GM18870 (cell line): ENCODE measurements around the gene LEMD2.

Experiments
- ATAC-seq: cut with Tn5 transposase; IDR thresholded peaks from one replicate; pipeline ENCODE4 v1.9.1; 2021; ENCODE audit warnings: moderate library complexity; ENCODE audit not compliant: unreplicated experiment

LEMD2 gene

GRCh38 chr6:33820243-33820642 lies 31.3 kb upstream of the LEMD2 start:
- ATAC-seq: no peak

- no peak for ATAC-seq
Observed at GRCh38 chr6:33819021-33819420, 30.1 kb upstream of the LEMD2 start.

GRCh38 chr6:33818293-33818692 lies 29.4 kb upstream of the LEMD2 start:
- no peak for ATAC-seq

- no peak for ATAC-seq
Observed at GRCh38 chr6:33817489-33817888, 28.6 kb upstream of the LEMD2 start.

- no peak for ATAC-seq
Observed at GRCh38 chr6:33816911-33817310, 28.0 kb upstream of the LEMD2 start.

- ATAC-seq: no peak
Observed at GRCh38 chr6:33815854-33816253, 26.9 kb upstream of the LEMD2 start.

- no peak for ATAC-seq
Observed at GRCh38 chr6:33813990-33814985, 25.4 kb upstream of the LEMD2 start.

GRCh38 chr6:33813246-33813904 lies 24.4 kb upstream of the LEMD2 start:
- no peak for ATAC-seq

GRCh38 chr6:33812669-33813068 lies 23.7 kb upstream of the LEMD2 start:
- ATAC-seq: no peak

GRCh38 chr6:33809594-33809993 lies 20.7 kb upstream of the LEMD2 start:
- no peak for ATAC-seq

GRCh38 chr6:33808641-33809180 lies 19.8 kb upstream of the LEMD2 start:
- ATAC-seq: no peak

GRCh38 chr6:33807606-33808005 lies 18.7 kb upstream of the LEMD2 start:
- no peak for ATAC-seq

- no peak for ATAC-seq
Observed at GRCh38 chr6:33806841-33807240, 17.9 kb upstream of the LEMD2 start.

GRCh38 chr6:33803571-33804053 lies 14.7 kb upstream of the LEMD2 start, which contains the start of gene MLN:
Gene MLN (minus strand): TSS chr6:33804003. CDS start chr6:33801163, 2,840 bp downstream.
- no peak for ATAC-seq

GRCh38 chr6:33802186-33802958 lies 13.4 kb upstream of the LEMD2 start:
- no peak for ATAC-seq

GRCh38 chr6:33801611-33802010 lies 12.7 kb upstream of the LEMD2 start:
- ATAC-seq: no peak

- ATAC-seq: no peak
Observed at GRCh38 chr6:33800248-33800969, 11.5 kb upstream of the LEMD2 start.

- ATAC-seq: no peak
Observed at GRCh38 chr6:33799454-33800113, 10.7 kb upstream of the LEMD2 start.

GRCh38 chr6:33798343-33798848 lies 9.5 kb upstream of the LEMD2 start:
- ATAC-seq: no peak
